Testis (tissue), 3 donors: ENCODE results near the gene RPS27L. TPM values are rescaled to one million over a fixed set of nuclear protein-coding genes. Genes with fewer than 3 reads are reported as not detected.
A peak's percentile ranks its signal among the peaks of the same experiment; 100 is the strongest.

Experiments
- DNase-seq: peaks from one replicate; pipeline ENCODE4 v3.0.0-alpha.2; 2019
- H3K27ac ChIP-seq, 2 donors: fragments of 200-600 bp; sonication (generic); one replicate each; pipeline ENCODE4 v1.5.1; 2019
- H3K27me3 ChIP-seq: fragments of 200-600 bp; sonication (generic); one replicate; pipeline ENCODE4 v1.5.1; 2019
- H3K36me3 ChIP-seq: fragments of 200-600 bp; sonication (generic); one replicate; pipeline ENCODE4 v1.5.1; 2017; ENCODE audit warnings: low read depth; ENCODE audit errors: missing control alignments
- H3K4me1 ChIP-seq: fragments of 200-600 bp; sonication (generic); one replicate; pipeline ENCODE4 v1.5.1; 2019
- H3K4me3 ChIP-seq, 2 donors: fragments of 200-600 bp; sonication (generic); one replicate each; pipeline ENCODE4 v1.5.1; 2017 to 2019
- H3K9me3 ChIP-seq: fragments of 200-600 bp; sonication (generic); one replicate; pipeline ENCODE4 v1.5.1; 2017
- POLR2A ChIP-seq: fragments of 450-650 bp; IDR thresholded peaks from one replicate; pipeline ENCODE4 v1.6.1; 2017; ENCODE audit warnings: antibody characterized with exemption, mild to moderate bottlenecking, moderate library complexity
- WGBS, 2 donors: methylation state at CpG; one replicate each; pipeline ENCODE4 v1.1.5; 2018; 5-methylcytosine and 5-hydroxymethylcytosine counted together
- intact Hi-C: fragments of 100-400 bp; cut with DNase I; formaldehyde crosslinking; loops from one replicate; pipeline ENCODE4 v1.15.1; 2023; ENCODE audit warnings: low total_unique reads
- polyA plus RNA-seq: library from polyadenylated mRNA; stranded (reverse); fragments of 350-450 nt; fragmentation: Illumina TruSeq; extraction: RNeasy Lipid Tissue Mini Kit (QIAGEN cat#74804); gene quantifications from one replicate; pipeline ENCODE4 v1.2.3, GENCODE V29; 2014; ENCODE audit warnings: low read depth, low replicate concordance; ENCODE audit not compliant: insufficient read depth
- total RNA-seq, 2 donors: library from RNA; depleted of rRNA; stranded (reverse); fragments of >200 nt; gene quantifications; one replicate each; pipeline ENCODE4 v1.2.3, GENCODE V29; 2016
- TF ChIP-seq, protein P1 (sequence below), 3 experiments: fragments of 450-650 bp in 2 of 3; fragments of 200-600 bp in 1 of 3; sonication (generic) in 1 of 3; IDR thresholded peaks; one replicate each; pipeline ENCODE4 v1.5.1; 2016 to 2019; ENCODE audit warnings: antibody characterized with exemption in 3 of 3, mild to moderate bottlenecking in 2 of 3, moderate library complexity in 1 of 3

Gene RPS27L
- total and polyA plus RNA-seq, 3 donors from 2014 or later = 34.3 to 69.7 (median 46.6) TPM

DNA sequence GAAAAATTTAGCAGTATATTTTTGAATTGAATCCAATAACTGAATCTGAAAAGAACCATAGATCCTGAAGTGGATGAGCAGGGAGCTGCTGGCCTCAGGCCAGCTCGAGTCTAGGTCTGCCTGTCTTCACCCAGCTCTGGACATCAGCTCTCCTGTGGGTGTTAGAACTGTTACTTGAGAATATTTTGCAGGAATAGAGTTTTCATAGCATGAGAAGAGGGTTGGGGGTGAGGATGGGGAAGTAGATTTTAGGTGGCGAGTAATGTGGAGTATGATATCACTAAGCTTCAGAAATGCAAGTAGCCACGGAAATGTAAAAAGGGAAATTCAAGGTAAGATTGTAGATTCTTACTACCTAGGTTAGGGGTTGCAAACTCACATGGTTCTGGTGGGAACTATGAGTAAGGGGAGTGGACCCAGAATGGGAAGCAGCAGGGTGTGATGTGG is 38.3 kb upstream of the RPS27L start:
- Histone ChIP-seq H3K27ac (peak overlapping the region in 1 of 2 donors; percentile 23), H3K4me3 (no peak overlapping the region), H3K9me3 (no peaks in the 10 kb centered on the region), H3K36me3 (no peaks in the 10 kb centered on the region), H3K27me3 (no peaks in the 10 kb centered on the region), H3K4me1 (peaks cover 31% of the 10 kb centered on the region)
- intact Hi-C loops = no loop called here
- TF ChIP-seq POLR2A = no peak
- TF ChIP-seq, protein P1, sequence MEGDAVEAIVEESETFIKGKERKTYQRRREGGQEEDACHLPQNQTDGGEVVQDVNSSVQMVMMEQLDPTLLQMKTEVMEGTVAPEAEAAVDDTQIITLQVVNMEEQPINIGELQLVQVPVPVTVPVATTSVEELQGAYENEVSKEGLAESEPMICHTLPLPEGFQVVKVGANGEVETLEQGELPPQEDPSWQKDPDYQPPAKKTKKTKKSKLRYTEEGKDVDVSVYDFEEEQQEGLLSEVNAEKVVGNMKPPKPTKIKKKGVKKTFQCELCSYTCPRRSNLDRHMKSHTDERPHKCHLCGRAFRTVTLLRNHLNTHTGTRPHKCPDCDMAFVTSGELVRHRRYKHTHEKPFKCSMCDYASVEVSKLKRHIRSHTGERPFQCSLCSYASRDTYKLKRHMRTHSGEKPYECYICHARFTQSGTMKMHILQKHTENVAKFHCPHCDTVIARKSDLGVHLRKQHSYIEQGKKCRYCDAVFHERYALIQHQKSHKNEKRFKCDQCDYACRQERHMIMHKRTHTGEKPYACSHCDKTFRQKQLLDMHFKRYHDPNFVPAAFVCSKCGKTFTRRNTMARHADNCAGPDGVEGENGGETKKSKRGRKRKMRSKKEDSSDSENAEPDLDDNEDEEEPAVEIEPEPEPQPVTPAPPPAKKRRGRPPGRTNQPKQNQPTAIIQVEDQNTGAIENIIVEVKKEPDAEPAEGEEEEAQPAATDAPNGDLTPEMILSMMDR (IDR thresholded peaks at IDR 0.05) = no peak
- DNase-seq = no peak
- WGBS, 2 donors = 56 to 79% methylated on average over 3 of the region's 3 CpGs

DNA sequence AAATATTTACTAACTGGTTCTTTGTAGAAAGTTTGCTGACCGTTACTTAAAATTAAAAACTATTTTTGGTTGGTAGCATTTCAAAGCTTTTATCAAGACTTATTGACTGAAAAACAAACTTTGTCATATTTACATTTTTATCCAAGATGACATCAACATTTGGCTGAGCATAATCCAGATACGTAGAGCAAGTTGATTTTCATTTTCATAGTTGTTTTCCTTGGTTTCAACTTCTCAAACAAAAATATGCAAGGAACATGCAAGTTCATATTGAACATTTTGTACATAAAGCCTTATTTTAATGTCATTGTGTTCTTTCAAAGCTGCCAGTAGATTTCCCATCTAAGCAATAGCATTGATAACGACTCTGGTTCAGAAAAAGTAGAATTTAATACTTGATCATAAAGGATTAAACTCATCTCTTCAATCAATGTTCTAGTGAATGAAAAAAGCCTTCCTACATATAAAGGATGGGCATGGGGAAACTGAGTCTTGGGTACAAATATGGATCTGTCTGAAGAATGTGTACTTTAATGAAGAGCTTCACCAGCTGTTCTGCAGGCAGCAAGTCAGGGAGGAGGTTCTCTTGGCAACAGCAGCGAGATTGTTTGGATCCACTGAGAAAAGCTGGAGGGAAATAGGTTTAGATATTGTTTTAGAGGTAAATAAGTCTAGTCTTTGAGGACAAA is 37.7 kb upstream of the RPS27L start:
- no peak for TF ChIP-seq POLR2A
- TF ChIP-seq, protein P1 (IDR thresholded peaks at IDR 0.05) = no peak
- Histone ChIP-seq H3K27ac (peak overlapping the region in 1 of 2 donors; percentile 23), H3K27me3 (no peaks in the 10 kb centered on the region), H3K9me3 (no peaks in the 10 kb centered on the region), H3K4me3 (no peak overlapping the region), H3K4me1 (peaks cover 36% of the 10 kb centered on the region), H3K36me3 (no peaks in the 10 kb centered on the region)
- intact Hi-C loops = no loop called here
- DNase-seq = no peak
- WGBS, 2 donors = 49 to 52% methylated on average over 4 of the region's 4 CpGs

DNA sequence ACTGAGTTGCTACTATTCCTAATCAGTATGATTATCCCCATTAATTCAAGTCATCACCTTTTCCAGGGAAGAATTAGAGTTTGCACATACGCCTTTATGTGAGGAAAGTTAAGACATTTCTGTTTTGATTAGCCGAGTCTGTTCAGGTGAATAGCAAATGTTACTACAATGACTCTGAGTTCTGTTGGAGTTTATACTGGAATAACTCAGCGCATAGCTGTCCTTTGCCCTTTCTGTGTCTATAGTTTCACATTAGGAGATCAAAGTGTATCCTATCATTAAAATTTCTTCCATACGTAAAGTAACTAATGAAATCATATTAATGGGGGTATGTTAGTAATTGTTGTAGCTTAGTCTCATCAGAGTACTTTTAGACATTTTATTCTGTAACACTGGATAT is 37.0 kb upstream of the RPS27L start:
- 68 to 69% methylated on average over 4 of the region's 4 CpGs for WGBS, 2 donors
- Histone ChIP-seq H3K4me1 (peaks cover 36% of the 10 kb centered on the region), H3K36me3 (no peaks in the 10 kb centered on the region), H3K27me3 (no peaks in the 10 kb centered on the region), H3K4me3 (no peak overlapping the region), H3K27ac (peak overlapping the region in 1 of 2 donors; percentile 23), H3K9me3 (no peaks in the 10 kb centered on the region)
- intact Hi-C loops = no loop called here
- no peak for TF ChIP-seq POLR2A
- TF ChIP-seq, protein P1 (IDR thresholded peaks at IDR 0.05) = no peak
- no peak for DNase-seq

DNA sequence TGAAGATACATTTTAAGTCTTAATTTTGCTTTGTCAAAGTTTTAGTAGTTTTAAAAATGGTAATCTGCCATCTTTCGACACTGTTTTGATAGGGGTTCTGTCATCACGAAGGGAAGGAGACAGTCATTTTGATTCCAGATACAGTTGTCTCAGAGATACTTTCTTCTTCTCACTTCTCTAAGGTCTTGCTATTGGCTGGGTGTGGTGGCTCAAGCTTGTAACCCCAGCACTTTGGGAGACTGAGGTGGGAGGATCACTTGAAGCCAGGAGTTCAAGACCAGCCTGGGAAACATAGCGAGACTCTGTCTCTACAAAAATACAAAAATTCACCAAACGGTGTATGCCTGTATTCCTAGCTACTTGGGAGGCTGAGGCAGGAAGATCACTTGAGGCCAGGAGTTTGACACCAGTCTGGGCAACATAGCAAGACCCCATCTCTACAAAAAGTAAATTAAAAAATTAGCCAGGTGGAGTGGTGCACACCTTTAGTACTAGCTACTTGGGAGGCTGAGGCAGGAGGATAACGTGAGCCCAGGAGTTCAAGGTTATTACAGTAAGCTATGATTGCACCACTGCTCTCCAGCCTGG is 35.4 kb upstream of the RPS27L start:
- Histone ChIP-seq H3K27ac (no peak overlapping the region), H3K27me3 (no peaks in the 10 kb centered on the region), H3K4me1 (peaks cover 36% of the 10 kb centered on the region), H3K9me3 (no peaks in the 10 kb centered on the region), H3K4me3 (no peak overlapping the region), H3K36me3 (no peaks in the 10 kb centered on the region)
- intact Hi-C loops = no loop called here
- 85 to 86% methylated on average over 5 of the region's 5 CpGs for WGBS, 2 donors
- TF ChIP-seq, protein P1 (IDR thresholded peaks at IDR 0.05) = no peak
- no peak for TF ChIP-seq POLR2A
- DNase-seq = no peak
